Peyer's patch (tissue), 4 donors: ENCODE results near the gene MSH5. TPM values are rescaled to one million over a fixed set of nuclear protein-coding genes. Genes with fewer than 3 reads are reported as not detected.
A peak's percentile ranks its signal among the peaks of the same experiment; 100 is the strongest.

Source experiments
- DNase-seq, 3 donors: peaks; one replicate each; pipeline ENCODE4 v3.0.0-alpha.2; 2017 to 2019
- H3K27ac ChIP-seq, 4 donors: fragments of 200-600 bp; sonication (generic); one replicate each; pipeline ENCODE4 v1.5.1; 2016 to 2019
- H3K27me3 ChIP-seq, 2 donors: fragments of 200-600 bp; sonication (generic); one replicate each; pipeline ENCODE4 v1.5.1; 2019
- H3K36me3 ChIP-seq, 3 donors: fragments of 200-600 bp; sonication (generic); one replicate each; pipeline ENCODE4 v1.5.1; 2016 to 2019
- H3K4me1 ChIP-seq, 4 donors: fragments of 200-600 bp; sonication (generic); one replicate each; pipeline ENCODE4 v1.5.1; 2016 to 2019
- H3K4me3 ChIP-seq, 4 donors: fragments of 200-600 bp; sonication (generic); 1 replicate in 3 of 4; 2 replicates in 1 of 4; pipeline ENCODE4 v1.5.1; 2016 to 2019; ENCODE audit warnings: mild to moderate bottlenecking in 1 of 4
- H3K9me3 ChIP-seq, 4 donors: fragments of 200-600 bp; sonication (generic); one replicate each; pipeline ENCODE4 v1.5.1; 2016 to 2019; ENCODE audit warnings: mild to moderate bottlenecking in 1 of 4
- CTCF ChIP-seq, 6 experiments: fragments of 450-650 bp in 4 of 6; fragments of 200-600 bp in 2 of 6; sonication (generic) in 1 of 6; IDR thresholded peaks; one replicate each; pipeline ENCODE4 v1.5.1; 2017 to 2019; ENCODE audit warnings: antibody characterized with exemption in 6 of 6, mild to moderate bottlenecking in 3 of 6, moderate library complexity in 1 of 6
- POLR2A ChIP-seq, 2 donors: fragments of 450-650 bp; IDR thresholded peaks; one replicate each; pipeline ENCODE4 v1.5.1; 2017; ENCODE audit warnings: antibody characterized with exemption in 2 of 2, mild to moderate bottlenecking in 2 of 2, moderate library complexity in 2 of 2
- total RNA-seq, 4 donors: library from RNA; depleted of rRNA; stranded (reverse); fragments of >200 nt; gene quantifications; one replicate each; pipeline ENCODE4 v1.1.0, GENCODE V29; 2016

The MSH5 gene
- total RNA-seq, 4 donors from 2014 or later = 21.4 to 72.6 (median 46.1) TPM

GRCh38 chr6:31710523-31711219 lies 29.1 kb upstream of the MSH5 start:
- no peak for TF ChIP-seq POLR2A (IDR thresholded peaks at IDR 0.05)
- no peak for TF ChIP-seq CTCF (IDR thresholded peaks at IDR 0.05)
- peak overlapping the region in 1 of 4 donors; percentile 39 for H3K27ac ChIP-seq
- H3K4me1 ChIP-seq = peaks cover 0 to 15% (median 1%) of the 10 kb centered on the region in 4 donors
- DNase-seq = no peak
- H3K36me3 ChIP-seq = no peaks in the 10 kb centered on the region
- no peaks in the 10 kb centered on the region for H3K27me3 ChIP-seq
- no peaks in the 10 kb centered on the region for H3K9me3 ChIP-seq
- no peak overlapping the region for H3K4me3 ChIP-seq

GRCh38 chr6:31711233-31711632 lies 28.6 kb upstream of the MSH5 start:
- no peak for DNase-seq
- no peak for TF ChIP-seq CTCF (IDR thresholded peaks at IDR 0.05)
- no peak for TF ChIP-seq POLR2A (IDR thresholded peaks at IDR 0.05)
- Histone ChIP-seq H3K27ac (peak overlapping the region in 1 of 4 donors; percentile 39), H3K4me1 (peaks cover 0 to 15% (median 1%) of the 10 kb centered on the region in 4 donors), H3K27me3 (no peaks in the 10 kb centered on the region), H3K9me3 (no peaks in the 10 kb centered on the region), H3K4me3 (no peak overlapping the region), H3K36me3 (no peaks in the 10 kb centered on the region)

- peaks cover 0 to 15% (median 1%) of the 10 kb centered on the region in 4 donors for H3K4me1 ChIP-seq
- peak in 4 of 6 experiments; percentile 14 to 44 (median 36) for TF ChIP-seq CTCF (IDR thresholded peaks at IDR 0.05)
- no peak for TF ChIP-seq POLR2A (IDR thresholded peaks at IDR 0.05)
- no peak overlapping the region for H3K4me3 ChIP-seq
- H3K27me3 ChIP-seq = no peaks in the 10 kb centered on the region
- H3K36me3 ChIP-seq = no peaks in the 10 kb centered on the region
- H3K27ac ChIP-seq = no peak overlapping the region
- no peak for DNase-seq
- no peaks in the 10 kb centered on the region for H3K9me3 ChIP-seq
Observed at GRCh38 chr6:31712296-31712695, 27.5 kb upstream of the MSH5 start.

- H3K36me3 ChIP-seq = no peaks in the 10 kb centered on the region
- no peak overlapping the region for H3K27ac ChIP-seq
- TF ChIP-seq CTCF (IDR thresholded peaks at IDR 0.05) = no peak
- no peak for TF ChIP-seq POLR2A (IDR thresholded peaks at IDR 0.05)
- peaks cover 0 to 15% (median 1%) of the 10 kb centered on the region in 4 donors for H3K4me1 ChIP-seq
- H3K4me3 ChIP-seq = no peak overlapping the region
- no peak for DNase-seq
- no peaks in the 10 kb centered on the region for H3K9me3 ChIP-seq
- no peaks in the 10 kb centered on the region for H3K27me3 ChIP-seq
Observed at GRCh38 chr6:31713465-31713864, 26.3 kb upstream of the MSH5 start.

- no peaks in the 10 kb centered on the region for H3K27me3 ChIP-seq
- TF ChIP-seq CTCF (IDR thresholded peaks at IDR 0.05) (no peak), POLR2A (IDR thresholded peaks at IDR 0.05) (no peak)
- peak overlapping the region in 1 of 4 donors; percentile 35 for H3K27ac ChIP-seq
- peaks cover 0 to 15% (median 1%) of the 10 kb centered on the region in 4 donors for H3K4me1 ChIP-seq
- no peak for DNase-seq
- H3K4me3 ChIP-seq = no peak overlapping the region
- no peaks in the 10 kb centered on the region for H3K36me3 ChIP-seq
- no peaks in the 10 kb centered on the region for H3K9me3 ChIP-seq
Observed at GRCh38 chr6:31713991-31714684, 25.7 kb upstream of the MSH5 start.
